ENCODE measurements around the gene ASIC2.

The ASIC2 gene

DNA sequence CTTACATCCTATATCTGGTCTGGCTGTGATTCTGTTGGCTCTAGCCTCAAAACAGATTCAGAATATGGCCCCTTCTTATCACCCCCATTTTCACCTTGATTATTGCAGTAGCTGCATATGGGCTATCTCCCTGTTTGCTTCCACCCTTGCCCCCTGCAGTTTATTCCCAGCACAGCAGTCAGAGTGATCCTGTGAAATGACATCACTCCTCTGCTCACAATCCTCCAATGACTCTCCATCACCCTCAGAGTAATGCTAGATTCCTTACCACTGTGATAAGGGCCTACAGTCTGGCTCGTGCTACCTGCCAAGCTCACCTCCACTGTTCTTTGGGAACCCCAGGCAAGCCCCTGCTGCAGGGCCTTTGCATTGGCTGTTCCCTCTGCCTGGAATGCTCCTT is 92.5 kb downstream of the ASIC2 start:
- TF ChIP-seq, protein P1, sequence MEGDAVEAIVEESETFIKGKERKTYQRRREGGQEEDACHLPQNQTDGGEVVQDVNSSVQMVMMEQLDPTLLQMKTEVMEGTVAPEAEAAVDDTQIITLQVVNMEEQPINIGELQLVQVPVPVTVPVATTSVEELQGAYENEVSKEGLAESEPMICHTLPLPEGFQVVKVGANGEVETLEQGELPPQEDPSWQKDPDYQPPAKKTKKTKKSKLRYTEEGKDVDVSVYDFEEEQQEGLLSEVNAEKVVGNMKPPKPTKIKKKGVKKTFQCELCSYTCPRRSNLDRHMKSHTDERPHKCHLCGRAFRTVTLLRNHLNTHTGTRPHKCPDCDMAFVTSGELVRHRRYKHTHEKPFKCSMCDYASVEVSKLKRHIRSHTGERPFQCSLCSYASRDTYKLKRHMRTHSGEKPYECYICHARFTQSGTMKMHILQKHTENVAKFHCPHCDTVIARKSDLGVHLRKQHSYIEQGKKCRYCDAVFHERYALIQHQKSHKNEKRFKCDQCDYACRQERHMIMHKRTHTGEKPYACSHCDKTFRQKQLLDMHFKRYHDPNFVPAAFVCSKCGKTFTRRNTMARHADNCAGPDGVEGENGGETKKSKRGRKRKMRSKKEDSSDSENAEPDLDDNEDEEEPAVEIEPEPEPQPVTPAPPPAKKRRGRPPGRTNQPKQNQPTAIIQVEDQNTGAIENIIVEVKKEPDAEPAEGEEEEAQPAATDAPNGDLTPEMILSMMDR (IDR thresholded peaks at IDR 0.05; ENCODE audit: low read depth, low read length), result no peak
- H3K4me3 ChIP-seq (ENCODE audit: low read depth, low read length), result no peak overlapping the region

DNA sequence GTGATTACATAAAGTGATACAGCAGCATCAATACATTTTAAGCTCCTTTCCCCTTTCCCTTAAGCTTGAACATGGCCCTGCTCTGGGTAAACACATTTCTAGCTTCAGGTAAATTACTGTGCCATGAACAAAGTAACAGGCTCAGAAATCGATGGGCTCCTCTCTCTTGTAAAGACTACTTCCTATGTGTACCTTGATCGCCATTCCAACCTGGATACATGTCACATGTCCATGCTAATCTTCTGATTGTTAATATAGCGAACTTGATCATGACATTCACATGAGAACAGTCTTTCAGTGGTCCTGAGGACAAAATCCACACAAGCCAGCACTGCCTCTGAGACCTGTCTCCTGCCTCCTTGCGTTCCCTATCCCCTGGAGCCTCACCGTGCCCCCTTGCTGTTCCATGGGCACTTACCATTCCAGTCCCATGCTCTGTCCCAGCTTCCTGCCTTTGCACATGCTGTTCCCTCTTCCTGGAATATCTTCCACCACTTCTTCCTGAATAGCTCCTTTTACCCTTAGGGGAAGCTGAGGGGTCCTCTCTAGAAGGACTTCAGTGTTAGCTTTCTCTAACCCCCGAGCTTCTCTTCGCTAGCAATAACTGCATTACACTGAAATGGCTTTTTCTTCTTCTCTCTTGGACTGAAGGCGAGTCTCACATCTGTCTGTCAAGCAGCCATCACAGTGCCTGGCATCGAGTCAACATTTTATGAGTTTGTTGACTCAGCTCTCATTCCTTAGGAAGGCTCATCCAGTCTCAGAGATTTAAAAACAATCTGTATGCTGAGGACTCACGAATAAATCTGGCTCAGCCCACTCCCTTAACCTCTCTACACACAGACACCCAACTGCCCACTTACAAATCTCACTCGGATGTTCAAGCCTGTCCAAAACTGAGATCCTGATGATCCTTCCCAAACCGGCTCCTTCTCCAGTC is 93.3 kb downstream of the ASIC2 start:
- no peak overlapping the region for H3K4me3 ChIP-seq (ENCODE audit: low read depth, low read length)
- TF ChIP-seq, protein P1 (IDR thresholded peaks at IDR 0.05; ENCODE audit: low read depth, low read length), result no peak

DNA sequence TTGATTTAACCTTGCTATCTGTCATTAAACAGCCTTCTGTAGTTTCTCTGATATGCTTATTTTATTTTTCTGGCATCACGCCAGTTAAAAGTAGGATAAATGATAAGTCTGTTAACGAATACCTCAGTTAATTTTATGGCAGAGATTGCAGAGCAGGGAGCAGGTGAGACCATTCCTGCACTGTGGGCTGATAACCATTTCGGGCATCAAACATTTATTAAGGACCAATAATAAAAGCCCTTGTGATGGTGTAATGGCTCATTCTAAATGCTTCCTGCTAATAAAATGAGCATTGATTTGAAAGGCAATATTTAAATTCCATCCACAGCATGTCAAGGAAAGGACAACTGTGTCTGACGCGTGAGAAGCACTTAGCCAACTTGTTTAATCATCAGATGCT is 94.1 kb downstream of the ASIC2 start:
- no peak overlapping the region for H3K4me3 ChIP-seq (ENCODE audit: low read depth, low read length)
- TF ChIP-seq, protein P1 (IDR thresholded peaks at IDR 0.05; ENCODE audit: low read depth, low read length), result no peak

DNA sequence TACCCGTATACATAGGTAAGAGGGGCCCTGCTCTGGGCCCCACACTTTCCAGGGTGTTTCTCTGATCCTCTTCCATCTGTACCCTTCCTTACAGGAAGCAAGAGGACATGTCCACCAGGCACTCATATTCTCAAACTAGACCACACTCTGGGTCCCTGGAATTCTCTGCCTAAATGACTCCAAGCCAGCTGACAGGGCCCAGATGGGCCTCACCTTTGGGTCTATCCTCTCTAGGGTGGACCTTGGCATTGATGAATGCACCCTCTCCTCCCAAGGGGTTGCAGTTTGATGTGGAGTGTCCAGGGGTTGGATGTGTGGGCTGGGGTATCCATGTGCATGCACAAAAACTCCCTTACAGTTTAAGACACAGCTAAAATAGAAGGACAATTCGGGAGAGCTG is 95.8 kb downstream of the ASIC2 start:
- H3K4me3 ChIP-seq (ENCODE audit: low read depth, low read length), result no peak overlapping the region
- TF ChIP-seq, protein P1 (IDR thresholded peaks at IDR 0.05; ENCODE audit: low read depth, low read length), result no peak

DNA sequence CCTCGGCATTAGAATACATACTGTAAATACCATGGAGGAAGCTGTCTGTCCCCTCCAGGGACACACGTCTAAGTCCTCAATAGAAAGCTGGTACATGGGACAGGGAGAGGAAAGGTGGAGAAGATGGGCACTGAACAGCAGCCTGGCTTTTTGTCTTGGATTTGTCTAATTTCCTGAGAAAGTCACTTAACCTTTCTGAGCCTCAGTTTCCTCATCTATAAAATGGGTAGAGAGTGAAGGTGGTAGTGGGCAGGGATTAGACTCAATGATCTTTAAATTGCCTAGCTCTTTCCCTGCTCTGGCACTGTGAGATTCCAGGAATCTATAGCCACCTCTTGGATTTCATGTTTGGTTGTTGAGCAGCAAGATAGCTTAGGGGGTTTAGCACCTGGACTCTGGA is 96.2 kb downstream of the ASIC2 start:
- TF ChIP-seq, protein P1 (IDR thresholded peaks at IDR 0.05; ENCODE audit: low read depth, low read length), result no peak
- H3K4me3 ChIP-seq (ENCODE audit: low read depth, low read length), result no peak overlapping the region

DNA sequence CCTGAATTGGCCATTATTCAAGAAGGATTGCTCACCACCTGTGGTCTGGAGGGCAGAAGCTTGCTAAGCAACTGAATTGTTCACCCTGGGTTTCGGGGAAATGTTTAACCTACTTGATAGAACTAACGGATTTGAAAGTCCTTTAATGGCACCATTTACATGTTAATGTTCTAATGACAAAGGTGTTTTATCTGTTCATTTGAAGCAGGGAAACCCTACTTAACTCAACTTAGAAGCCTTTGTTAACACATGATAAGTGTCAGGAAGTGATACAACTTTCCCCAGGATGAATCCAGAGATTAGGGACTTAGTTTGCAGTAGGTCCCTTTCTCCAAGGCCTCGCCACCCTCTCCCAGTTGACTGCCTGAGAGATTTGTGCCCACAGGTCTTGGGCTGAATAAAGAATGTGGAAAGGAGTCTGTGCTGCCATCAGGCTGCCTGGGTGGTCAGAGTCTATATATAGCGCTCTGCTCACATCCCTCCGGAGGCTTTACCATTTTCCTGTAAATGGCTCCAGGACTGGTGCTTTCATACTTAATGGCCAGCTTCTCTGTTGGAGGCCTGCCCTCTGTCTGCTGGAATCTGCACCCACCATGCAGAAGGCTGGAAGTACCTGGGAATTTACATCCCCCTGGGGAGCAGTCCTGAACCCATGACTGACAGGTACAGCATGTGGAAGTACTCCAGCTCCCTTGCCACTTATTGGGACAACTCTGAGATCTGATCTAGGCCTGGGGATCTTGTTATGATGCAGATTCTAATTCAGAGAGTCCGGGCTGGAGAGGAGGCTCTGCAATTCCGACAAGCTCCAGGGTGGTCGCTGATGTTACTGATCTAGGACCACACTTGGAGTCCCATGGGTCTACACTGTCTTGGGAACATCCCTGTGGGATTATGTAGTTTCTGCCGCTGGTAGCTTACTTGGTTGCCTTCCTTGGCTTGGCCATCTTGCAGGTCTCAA is 99.9 kb downstream of the ASIC2 start:
- TF ChIP-seq, protein P1 (IDR thresholded peaks at IDR 0.05; ENCODE audit: low read depth, low read length), result no peak
- H3K4me3 ChIP-seq (ENCODE audit: low read depth, low read length), result no peak overlapping the region
